RCC 7860 (cell line): ENCODE data around the gene ABCG1.

ENCODE experiments used
- DNase-seq: peaks from one replicate; pipeline ENCODE4 v3.0.0-alpha.2; 2015; ENCODE audit warnings: low spot score
- FAIRE-seq: peaks from 2 replicates; lab custom pipeline; 2012; peaks lifted over from hg19 to GRCh38; lab: Jason Lieb, UNC

The ABCG1 gene

DNA sequence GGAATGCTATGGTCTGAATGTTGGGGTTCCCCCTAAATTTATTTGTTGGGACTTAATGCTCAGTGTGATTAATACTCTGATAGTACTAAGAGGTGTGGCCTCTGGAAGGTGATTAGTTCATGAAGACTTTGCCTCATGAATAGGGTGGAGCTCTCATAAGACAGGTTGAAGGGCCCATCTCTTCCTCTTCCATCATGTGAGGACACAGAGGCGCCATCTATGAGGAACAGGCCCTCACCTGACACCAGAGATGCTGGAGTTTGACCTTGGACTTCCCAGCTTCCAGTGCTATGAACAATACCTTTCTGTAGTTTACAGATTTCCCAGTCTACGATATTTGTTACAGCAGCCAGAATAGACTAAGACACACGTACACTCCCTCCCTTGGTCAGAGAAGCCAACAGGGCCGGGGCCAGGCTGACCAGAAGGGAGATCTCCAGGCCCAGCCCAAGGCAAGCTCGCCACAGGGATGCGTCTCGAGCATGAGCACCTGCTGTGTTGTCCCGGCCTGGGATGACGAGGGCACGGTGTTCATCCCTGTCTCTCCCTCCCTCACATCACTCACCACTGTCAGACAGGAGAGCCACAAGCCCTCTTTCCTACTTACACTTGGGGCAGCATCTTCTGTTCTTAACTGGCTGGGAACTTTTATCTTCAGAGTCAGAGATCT, 4.7 kb upstream of the ABCG1 start:
- no peak for DNase-seq
- FAIRE-seq: no peak

GRCh38 chr21:42214921-42215320, 4.0 kb upstream of the ABCG1 start:
- DNase-seq (no peak), FAIRE-seq (no peak)

- no peak for FAIRE-seq
- DNase-seq: no peak
These were observed 2.8 kb upstream of the ABCG1 start for GRCh38 chr21:42215942-42216725.

GRCh38 chr21:42216726-42217572, 2.0 kb upstream of the ABCG1 start:
- DNase-seq (no peak), FAIRE-seq (no peak)

- FAIRE-seq: no peak
- no peak for DNase-seq
These were observed 732 bp downstream of the ABCG1 start for GRCh38 chr21:42219606-42220137.

- DNase-seq (no peak), FAIRE-seq (no peak)
These were observed 1.3 kb downstream of the ABCG1 start for GRCh38 chr21:42220138-42220701.

GRCh38 chr21:42221581-42222345, 2.8 kb downstream of the ABCG1 start:
- DNase-seq (no peak), FAIRE-seq (no peak)

DNA sequence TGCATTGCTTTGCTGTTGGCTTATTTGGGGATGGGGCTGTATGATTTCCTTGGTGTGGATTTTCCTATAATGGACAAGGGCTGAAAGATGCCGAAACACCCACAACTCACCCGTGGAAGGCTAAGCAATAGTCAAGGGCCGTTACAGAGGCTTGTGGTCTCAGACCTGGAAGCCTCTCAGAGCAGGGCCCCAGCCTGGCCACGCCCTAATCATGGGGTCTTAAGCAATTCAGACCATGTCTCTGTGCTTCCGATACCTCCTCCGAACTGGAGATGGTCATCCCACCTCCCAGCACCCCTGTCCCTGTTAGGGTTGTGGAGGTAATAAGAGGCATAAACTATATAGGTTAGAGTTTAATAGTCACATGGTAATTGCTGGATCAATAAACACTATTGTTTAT, 3.4 kb downstream of the ABCG1 start:
- FAIRE-seq: no peak
- no peak for DNase-seq

GRCh38 chr21:42222821-42223390, 4.0 kb downstream of the ABCG1 start:
- DNase-seq (no peak), FAIRE-seq (no peak)

DNA sequence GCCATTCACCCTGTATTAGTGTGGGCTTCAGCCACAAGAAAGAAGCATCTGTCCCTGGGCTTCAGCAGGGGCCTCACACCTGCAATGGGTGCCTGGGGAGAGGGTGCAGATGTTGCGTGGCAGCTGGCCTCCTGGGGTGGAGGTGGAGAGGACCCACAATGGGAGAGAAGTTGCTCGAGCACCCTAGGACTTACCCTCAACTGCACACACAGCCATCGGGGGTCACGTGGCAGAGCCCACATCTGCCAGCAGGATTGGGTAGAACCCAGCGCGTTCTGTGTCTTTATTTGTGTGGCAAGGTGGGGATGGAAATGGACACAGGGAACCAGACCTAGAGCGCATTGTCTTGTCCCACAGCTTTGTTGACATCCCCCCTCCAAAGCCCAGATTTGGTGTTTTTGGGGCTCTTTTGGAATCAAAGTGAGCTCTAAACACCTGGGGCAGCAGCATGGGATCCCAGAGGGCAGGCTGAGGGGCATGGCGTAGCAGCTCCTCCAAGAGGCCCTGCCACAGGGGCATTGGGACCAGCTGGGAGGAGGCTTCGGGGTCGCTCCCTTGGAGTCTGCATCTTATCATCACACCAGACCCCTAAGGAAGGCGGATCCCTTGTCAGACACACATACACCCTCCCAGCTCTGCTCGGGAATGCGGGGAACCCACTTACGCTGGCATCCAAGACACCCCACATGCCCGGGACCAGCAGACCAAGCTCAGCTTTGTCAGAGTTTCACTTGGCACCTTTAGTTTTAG, 5.1 kb downstream of the ABCG1 start:
- no peak for FAIRE-seq

DNA sequence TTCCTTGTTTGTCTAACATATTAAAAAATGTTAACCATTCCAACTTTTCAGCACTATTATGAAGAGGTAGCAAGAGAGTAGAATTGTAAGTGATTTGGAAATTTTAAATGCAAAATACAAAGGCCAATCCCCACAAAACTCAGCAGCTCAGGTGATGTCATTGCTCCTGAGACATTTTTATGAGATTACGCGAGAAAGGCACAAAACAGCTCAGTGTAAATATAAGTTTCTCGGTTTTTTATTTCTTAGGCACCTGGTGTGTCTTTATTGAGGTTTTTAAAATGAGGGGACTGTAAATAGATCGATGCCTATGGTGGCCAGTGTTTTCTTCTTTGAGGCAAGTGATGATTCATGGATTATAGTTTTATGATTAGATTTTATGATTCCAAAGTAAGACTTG, 6.1 kb downstream of the ABCG1 start:
- FAIRE-seq (no peak), DNase-seq (no peak)

More for the DNA sequence above, 5.1 kb downstream of the ABCG1 start:
- DNase-seq: no peak

- FAIRE-seq: no peak
These were observed 6.7 kb downstream of the ABCG1 start for GRCh38 chr21:42225571-42226155.

GRCh38 chr21:42226626-42227025, 7.7 kb downstream of the ABCG1 start:
- no peak for FAIRE-seq
- no peak for DNase-seq

More at GRCh38 chr21:42225571-42226155, 6.7 kb downstream of the ABCG1 start:
- no peak for DNase-seq

DNA sequence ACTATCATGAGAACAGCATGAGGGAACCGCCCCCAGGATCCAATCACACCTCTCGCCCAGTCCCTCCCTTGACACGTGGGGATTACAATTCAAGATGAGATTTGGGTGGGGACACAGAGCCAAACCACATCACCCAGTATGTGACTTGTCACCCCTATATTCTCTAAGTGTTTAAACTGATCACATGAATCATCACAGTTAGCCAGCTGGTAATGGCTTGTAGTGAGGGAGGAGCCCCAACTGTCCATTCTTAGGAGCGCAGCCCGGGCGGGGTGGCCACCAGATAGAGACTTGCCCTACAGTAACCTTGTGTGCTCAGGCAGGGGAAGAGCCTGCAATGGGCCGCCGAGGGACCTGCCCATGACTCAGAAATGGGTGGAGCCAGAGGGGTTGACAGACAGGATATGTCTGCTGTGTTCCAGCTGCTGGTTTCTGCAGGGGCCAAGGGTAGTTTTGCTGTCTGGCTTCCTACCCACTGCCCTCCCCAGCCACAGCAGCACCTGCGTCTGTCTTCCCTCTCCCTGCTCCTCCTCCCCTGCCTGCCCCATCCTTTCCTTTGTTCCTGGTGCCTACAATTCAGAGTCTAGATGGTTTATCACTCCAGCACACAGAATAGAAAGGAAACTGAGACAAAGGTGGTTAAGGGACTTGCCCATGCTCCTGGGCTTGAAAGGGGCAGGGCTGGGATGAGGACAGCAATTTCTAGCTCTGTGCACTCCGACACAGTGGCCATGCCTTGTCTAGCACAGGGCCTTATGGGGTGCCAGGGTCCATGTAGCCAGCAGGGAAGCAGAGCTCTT, 9.2 kb downstream of the ABCG1 start:
- no peak for FAIRE-seq

GRCh38 chr21:42228709-42229220, 9.8 kb downstream of the ABCG1 start:
- FAIRE-seq (no peak), DNase-seq (no peak)

More for the DNA sequence above, 9.2 kb downstream of the ABCG1 start:
- DNase-seq: peak; percentile 60

DNA sequence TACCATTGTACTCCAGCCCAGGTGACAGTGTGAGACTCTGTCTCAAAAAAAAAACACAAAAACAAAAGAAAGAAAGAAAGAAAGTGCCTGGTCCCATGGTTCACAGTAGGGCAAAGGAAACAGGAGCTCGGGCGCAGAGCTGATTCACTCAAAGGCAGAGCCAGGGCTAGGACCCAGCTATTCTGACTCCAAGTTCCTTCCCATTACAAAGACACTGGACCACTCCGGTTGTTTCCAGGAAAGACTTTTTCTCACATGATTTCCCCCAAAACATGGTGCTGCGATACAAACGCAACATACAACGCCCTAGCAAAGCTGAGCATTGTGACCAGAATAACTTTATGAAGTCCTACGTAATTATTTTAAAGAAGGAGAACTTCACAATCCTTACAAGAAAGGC, 10.7 kb downstream of the ABCG1 start:
- DNase-seq (no peak), FAIRE-seq (no peak)

DNA sequence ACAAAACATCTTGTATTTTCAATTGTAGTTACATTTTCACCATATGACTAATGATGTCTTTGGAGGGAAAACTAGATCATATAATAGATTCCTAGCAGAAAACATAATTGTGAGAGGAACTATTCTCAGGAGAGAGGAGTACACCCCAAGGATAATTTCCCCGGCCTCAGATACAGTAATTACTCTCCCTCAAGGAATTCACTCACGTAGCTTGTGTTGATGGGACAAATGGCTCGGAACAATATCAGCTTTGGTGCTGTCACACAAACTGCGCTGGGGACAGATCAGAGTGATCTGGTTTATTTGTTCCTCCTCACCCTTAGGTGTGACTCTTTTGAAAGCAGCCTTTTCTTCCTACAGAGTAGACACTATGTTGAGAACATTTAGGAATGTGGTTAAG, 11.2 kb downstream of the ABCG1 start:
- FAIRE-seq: no peak
- no peak for DNase-seq

DNA sequence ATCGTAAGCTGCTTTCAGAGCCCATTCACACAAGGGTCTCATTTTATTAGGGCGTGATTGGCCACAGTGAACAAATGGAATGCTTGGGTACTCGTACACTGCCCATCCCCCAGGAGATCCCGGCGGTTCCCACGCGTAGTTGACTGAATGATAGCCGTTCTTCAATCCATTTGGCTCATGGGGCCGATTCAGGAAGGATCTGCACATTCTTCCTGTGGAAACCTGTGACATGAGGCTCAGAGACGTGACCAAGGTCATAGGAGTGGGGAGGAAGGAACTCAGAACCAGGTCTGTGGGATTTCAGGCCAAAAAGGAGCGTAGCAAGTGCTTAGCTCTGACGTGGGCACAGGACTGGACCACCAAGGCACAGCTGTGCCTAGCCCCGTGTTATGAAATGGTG, 11.7 kb downstream of the ABCG1 start:
- FAIRE-seq (no peak), DNase-seq (no peak)
